ENCODE results near the gene PHACTR3.

GRCh38 chr20:59668926-59669850 is 64.8 kb downstream of the PHACTR3 start:
- no peak for TF ChIP-seq EZH2 (optimal IDR thresholded peaks at IDR 0.05; ENCODE audit: low read depth, low read length)
- TF ChIP-seq, protein P1, sequence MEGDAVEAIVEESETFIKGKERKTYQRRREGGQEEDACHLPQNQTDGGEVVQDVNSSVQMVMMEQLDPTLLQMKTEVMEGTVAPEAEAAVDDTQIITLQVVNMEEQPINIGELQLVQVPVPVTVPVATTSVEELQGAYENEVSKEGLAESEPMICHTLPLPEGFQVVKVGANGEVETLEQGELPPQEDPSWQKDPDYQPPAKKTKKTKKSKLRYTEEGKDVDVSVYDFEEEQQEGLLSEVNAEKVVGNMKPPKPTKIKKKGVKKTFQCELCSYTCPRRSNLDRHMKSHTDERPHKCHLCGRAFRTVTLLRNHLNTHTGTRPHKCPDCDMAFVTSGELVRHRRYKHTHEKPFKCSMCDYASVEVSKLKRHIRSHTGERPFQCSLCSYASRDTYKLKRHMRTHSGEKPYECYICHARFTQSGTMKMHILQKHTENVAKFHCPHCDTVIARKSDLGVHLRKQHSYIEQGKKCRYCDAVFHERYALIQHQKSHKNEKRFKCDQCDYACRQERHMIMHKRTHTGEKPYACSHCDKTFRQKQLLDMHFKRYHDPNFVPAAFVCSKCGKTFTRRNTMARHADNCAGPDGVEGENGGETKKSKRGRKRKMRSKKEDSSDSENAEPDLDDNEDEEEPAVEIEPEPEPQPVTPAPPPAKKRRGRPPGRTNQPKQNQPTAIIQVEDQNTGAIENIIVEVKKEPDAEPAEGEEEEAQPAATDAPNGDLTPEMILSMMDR (IDR thresholded peaks at IDR 0.05; ENCODE audit: low read length): no peak

Measured in MM.1S (cell line).